HepG2 (cell line): ENCODE measurements around the gene DIP2C. TPM values are rescaled to one million over a fixed set of nuclear protein-coding genes. Genes with fewer than 3 reads are reported as not detected.

Experiments
- ATAC-seq: fragments of 200-7000 bp; cut with Tn5 transposase; 3 replicates; pipeline ENCODE4 v1.9.1; 2020; ENCODE audit warnings: mild to moderate bottlenecking, moderate library complexity
- BruUV-seq: library from RNA; stranded (reverse); fragments of 400-500 nt; replicated peaks from 2 replicates; lab custom pipeline; 2021; lab: Mats Ljungman, UMichigan
- CTCF ChIA-PET: fragments of 300-600 bp; formaldehyde crosslinking; extraction: SDS; loops from one replicate; lab custom pipeline; 2021; ENCODE audit warnings: low total read pairs, inconsistent platforms, low intra/inter-chr PET ratio; lab: Yijun Ruan, JAX
- POLR2A ChIA-PET: fragments of 350-600 bp; sonication (Branson Sonifier 250); formaldehyde crosslinking; loops from one replicate; lab custom pipeline; 2020; ENCODE audit warnings: antibody characterized with exemption, inconsistent platforms; lab: Yijun Ruan, JAX
- DNase-seq: peaks from one replicate; pipeline ENCODE4 v3.0.0-alpha.2; 2015; ENCODE audit warnings: low spot score
- FAIRE-seq: peaks from 3 replicates; lab custom pipeline; 2011; peaks lifted over from hg19 to GRCh38; lab: Jason Lieb, UNC
- H2AFZ ChIP-seq: one replicate; pipeline ENCODE4 v1.6.1; 2011; ENCODE audit warnings: low read length, inconsistent platforms
- H3K27ac ChIP-seq: fragments of 300-600 bp; 3 replicates; pipeline ENCODE4 v1.8.0; 2011; ENCODE audit warnings: mixed run types, mild to moderate bottlenecking, mixed read lengths, low read length, inconsistent platforms; ENCODE audit not compliant: insufficient read depth; ENCODE audit errors: extremely low read length
- H3K27me3 ChIP-seq, 2 experiments: fragments of 200-600 bp in 1 of 2; 2 replicates in 1 of 2; 3 replicates in 1 of 2; pipeline versions ENCODE4 v1.6.0 to v1.8.0; 2011; ENCODE audit warnings: low read length in 2 of 2, mild to moderate bottlenecking in 2 of 2, moderate library complexity in 2 of 2, inconsistent platforms in 1 of 2; ENCODE audit not compliant: insufficient read depth in 2 of 2, control insufficient read depth in 1 of 2
- H3K36me3 ChIP-seq, 2 experiments: fragments of 200-600 bp in 1 of 2; replicated peaks in 1 of 2; 2 replicates in 1 of 2; 3 replicates in 1 of 2; pipeline versions ENCODE4 v1.5.1 to v1.8.0; 2011; ENCODE audit warnings: low read length in 2 of 2, inconsistent platforms in 1 of 2; ENCODE audit not compliant: insufficient read depth in 2 of 2, control insufficient read depth in 1 of 2
- H3K4me1 ChIP-seq: 2 replicates; pipeline ENCODE4 v1.5.1; 2012; ENCODE audit warnings: low read length, inconsistent platforms; ENCODE audit not compliant: insufficient read depth
- H3K4me2 ChIP-seq: 2 replicates; pipeline ENCODE4 v1.6.0; 2011; ENCODE audit warnings: low read depth, low read length, inconsistent platforms
- H3K4me3 ChIP-seq, 3 experiments: fragments of 200-600 bp in 1 of 3; sonication (generic), shearing (Covaris generic) in 1 of 3; replicated peaks in 1 of 3; 2 replicates each; pipeline ENCODE4 v1.5.1; 2011 to 2016; ENCODE audit warnings: low read length in 3 of 3, inconsistent platforms in 2 of 3, low read depth in 2 of 3, mild to moderate bottlenecking in 2 of 3, control low read depth in 1 of 3, mixed read lengths in 1 of 3; ENCODE audit not compliant: insufficient read depth in 1 of 3
- H3K79me2 ChIP-seq: one replicate; pipeline ENCODE4 v1.6.1; 2011; ENCODE audit warnings: low read length, inconsistent platforms; ENCODE audit not compliant: insufficient read depth
- H3K9ac ChIP-seq: 2 replicates; pipeline ENCODE4 v1.6.0; 2011; ENCODE audit warnings: mild to moderate bottlenecking, low read depth, low read length, inconsistent platforms; ENCODE audit not compliant: insufficient read depth
- H3K9me3 ChIP-seq: 2 replicates; pipeline ENCODE4 v1.5.1; 2012; ENCODE audit warnings: mild to moderate bottlenecking, low read length
- H4K20me1 ChIP-seq: 2 replicates; pipeline ENCODE4 v1.6.0; 2011; ENCODE audit warnings: inconsistent platforms, mild to moderate bottlenecking, low read length, moderate library complexity; ENCODE audit not compliant: insufficient read depth
- HNF4G ChIP-seq, 2 experiments: sonication (generic) in 1 of 2; formaldehyde crosslinking in 1 of 2; IDR thresholded peaks; 2 replicates each; pipeline versions ENCODE4 v1.4.0 to v1.6.1; 2011 to 2020; ENCODE audit warnings: borderline replicate concordance in 2 of 2, low read depth in 2 of 2, mild to moderate bottlenecking in 2 of 2, low read length in 1 of 2, missing genetic modification reagents in 1 of 2, moderate library complexity in 1 of 2
- HNRNPL ChIP-seq: fragments of 200-400 bp; formaldehyde crosslinking; IDR thresholded peaks from 2 replicates; pipeline ENCODE4 v1.6.1; 2017; ENCODE audit warnings: mild to moderate bottlenecking, low read depth, low read length
- NFYC ChIP-seq: IDR thresholded peaks from 2 replicates; pipeline ENCODE4 v1.6.1; 2016; ENCODE audit warnings: missing genetic modification reagents, missing compliant biosample characterization
- NR3C1 ChIP-seq: sonication (generic); formaldehyde crosslinking; IDR thresholded peaks from 2 replicates; pipeline ENCODE4 v1.4.0; 2020; ENCODE audit warnings: missing genetic modification reagents
- ZNF556 ChIP-seq: sonication (generic); formaldehyde crosslinking; IDR thresholded peaks from 2 replicates; pipeline ENCODE4 v1.4.0; 2020; ENCODE audit warnings: mild to moderate bottlenecking, missing genetic modification reagents, borderline replicate concordance
- ZNF770 ChIP-seq: sonication (generic); formaldehyde crosslinking; IDR thresholded peaks from 2 replicates; pipeline ENCODE4 v1.5.0; 2020; ENCODE audit warnings: mild to moderate bottlenecking, missing genetic modification reagents
- WGBS: methylation state at CpG from one replicate; pipeline ENCODE4 v1.1.6; 2017; ENCODE audit warnings: low lambda C conversion rate; 5-methylcytosine and 5-hydroxymethylcytosine counted together
- in situ Hi-C: cut with HindIII; loops from 2 replicates; pipeline ENCODE4 v1.10.0; 2017; ENCODE audit warnings: low pct_unique_long_range_greater_than_20kb; ENCODE audit not compliant: extremely low pct_ligation_motif_present
- intact Hi-C: fragments of 100-400 bp; cut with micrococcal nuclease; formaldehyde crosslinking; loops from one replicate; pipeline ENCODE4 v1.10.0; 2022; ENCODE audit not compliant: unreplicated experiment
- polyA plus RNA-seq, 8 experiments: library from polyadenylated mRNA; depleted of rRNA in 3 of 8; stranded (reverse) in 7 of 8; unstranded in 1 of 8; fragments of >200 nt; fragmentation: Illumina TruSeq in 4 of 8; extraction: Trizol in 4 of 8; gene quantifications; 2 replicates each; pipeline versions ENCODE4 v1.2.1 to v1.2.3, GENCODE V29; 2011 to 2016; ENCODE audit warnings: low read depth in 4 of 8, missing spikeins in 1 of 8, mixed read lengths in 1 of 8; ENCODE audit not compliant: insufficient read depth in 1 of 8
- total RNA-seq, 5 experiments: library from RNA; depleted of rRNA; stranded (reverse); fragments of >200 nt; fragmentation: Illumina TruSeq; extraction: Trizol; gene quantifications; 2 replicates each; pipeline ENCODE4 v1.2.3, GENCODE V29; 2016; ENCODE audit warnings: low read depth in 1 of 5
- TF ChIP-seq, protein P1 (sequence below): sonication (generic); formaldehyde crosslinking; IDR thresholded peaks from 2 replicates; pipeline ENCODE4 v1.5.0; 2020; ENCODE audit warnings: mild to moderate bottlenecking, missing genetic modification reagents
- TF ChIP-seq, protein P2 (sequence below): sonication (generic); formaldehyde crosslinking; IDR thresholded peaks from 2 replicates; pipeline ENCODE4 v1.5.1; 2020; ENCODE audit warnings: mild to moderate bottlenecking, missing genetic modification reagents, moderate library complexity

The DIP2C gene
- total and polyA plus RNA-seq, 2 of the 13 experiments (the other 11 are each of a cell fraction or from before 2014, with no cell fraction given), result 2.2 to 2.7 TPM

- no peak overlapping the region for H3K27ac ChIP-seq
- no peak for TF ChIP-seq NFYC
- no peak for TF ChIP-seq HNF4G (IDR thresholded peaks at IDR 0.05; ENCODE audit: borderline replicate concordance, low read depth, low read length)
- TF ChIP-seq HNF4G (CRISPR knock-in tag; IDR thresholded peaks at IDR 0.05; ENCODE audit: borderline replicate concordance, low read depth), result no peak
- no peak for TF ChIP-seq NR3C1
- TF ChIP-seq, protein P1, sequence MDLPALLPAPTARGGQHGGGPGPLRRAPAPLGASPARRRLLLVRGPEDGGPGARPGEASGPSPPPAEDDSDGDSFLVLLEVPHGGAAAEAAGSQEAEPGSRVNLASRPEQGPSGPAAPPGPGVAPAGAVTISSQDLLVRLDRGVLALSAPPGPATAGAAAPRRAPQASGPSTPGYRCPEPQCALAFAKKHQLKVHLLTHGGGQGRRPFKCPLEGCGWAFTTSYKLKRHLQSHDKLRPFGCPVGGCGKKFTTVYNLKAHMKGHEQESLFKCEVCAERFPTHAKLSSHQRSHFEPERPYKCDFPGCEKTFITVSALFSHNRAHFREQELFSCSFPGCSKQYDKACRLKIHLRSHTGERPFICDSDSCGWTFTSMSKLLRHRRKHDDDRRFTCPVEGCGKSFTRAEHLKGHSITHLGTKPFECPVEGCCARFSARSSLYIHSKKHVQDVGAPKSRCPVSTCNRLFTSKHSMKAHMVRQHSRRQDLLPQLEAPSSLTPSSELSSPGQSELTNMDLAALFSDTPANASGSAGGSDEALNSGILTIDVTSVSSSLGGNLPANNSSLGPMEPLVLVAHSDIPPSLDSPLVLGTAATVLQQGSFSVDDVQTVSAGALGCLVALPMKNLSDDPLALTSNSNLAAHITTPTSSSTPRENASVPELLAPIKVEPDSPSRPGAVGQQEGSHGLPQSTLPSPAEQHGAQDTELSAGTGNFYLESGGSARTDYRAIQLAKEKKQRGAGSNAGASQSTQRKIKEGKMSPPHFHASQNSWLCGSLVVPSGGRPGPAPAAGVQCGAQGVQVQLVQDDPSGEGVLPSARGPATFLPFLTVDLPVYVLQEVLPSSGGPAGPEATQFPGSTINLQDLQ, result no peak
- TF ChIP-seq ZNF556 (CRISPR knock-in tag), result no peak
- TF ChIP-seq ZNF770 (CRISPR knock-in tag), result no peak
- TF ChIP-seq, protein P2, sequence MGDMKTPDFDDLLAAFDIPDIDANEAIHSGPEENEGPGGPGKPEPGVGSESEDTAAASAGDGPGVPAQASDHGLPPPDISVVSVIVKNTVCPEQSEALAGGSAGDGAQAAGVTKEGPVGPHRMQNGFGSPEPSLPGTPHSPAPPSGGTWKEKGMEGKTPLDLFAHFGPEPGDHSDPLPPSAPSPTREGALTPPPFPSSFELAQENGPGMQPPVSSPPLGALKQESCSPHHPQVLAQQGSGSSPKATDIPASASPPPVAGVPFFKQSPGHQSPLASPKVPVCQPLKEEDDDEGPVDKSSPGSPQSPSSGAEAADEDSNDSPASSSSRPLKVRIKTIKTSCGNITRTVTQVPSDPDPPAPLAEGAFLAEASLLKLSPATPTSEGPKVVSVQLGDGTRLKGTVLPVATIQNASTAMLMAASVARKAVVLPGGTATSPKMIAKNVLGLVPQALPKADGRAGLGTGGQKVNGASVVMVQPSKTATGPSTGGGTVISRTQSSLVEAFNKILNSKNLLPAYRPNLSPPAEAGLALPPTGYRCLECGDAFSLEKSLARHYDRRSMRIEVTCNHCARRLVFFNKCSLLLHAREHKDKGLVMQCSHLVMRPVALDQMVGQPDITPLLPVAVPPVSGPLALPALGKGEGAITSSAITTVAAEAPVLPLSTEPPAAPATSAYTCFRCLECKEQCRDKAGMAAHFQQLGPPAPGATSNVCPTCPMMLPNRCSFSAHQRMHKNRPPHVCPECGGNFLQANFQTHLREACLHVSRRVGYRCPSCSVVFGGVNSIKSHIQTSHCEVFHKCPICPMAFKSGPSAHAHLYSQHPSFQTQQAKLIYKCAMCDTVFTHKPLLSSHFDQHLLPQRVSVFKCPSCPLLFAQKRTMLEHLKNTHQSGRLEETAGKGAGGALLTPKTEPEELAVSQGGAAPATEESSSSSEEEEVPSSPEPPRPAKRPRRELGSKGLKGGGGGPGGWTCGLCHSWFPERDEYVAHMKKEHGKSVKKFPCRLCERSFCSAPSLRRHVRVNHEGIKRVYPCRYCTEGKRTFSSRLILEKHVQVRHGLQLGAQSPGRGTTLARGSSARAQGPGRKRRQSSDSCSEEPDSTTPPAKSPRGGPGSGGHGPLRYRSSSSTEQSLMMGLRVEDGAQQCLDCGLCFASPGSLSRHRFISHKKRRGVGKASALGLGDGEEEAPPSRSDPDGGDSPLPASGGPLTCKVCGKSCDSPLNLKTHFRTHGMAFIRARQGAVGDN, result peak; percentile 9; the same call in 1 of the 2 replicates
- TF ChIP-seq HNRNPL, result peak; percentile 40; the same call in 1 of the 2 replicates
- peaks cover 9% of the 10 kb centered on the region for H4K20me1 ChIP-seq
- H3K4me3 ChIP-seq, result no peak overlapping the region
- FAIRE-seq, result no peak
- intact Hi-C loops (no loop called here), in situ Hi-C loops (no loop called here)
- H3K9ac ChIP-seq, result no peak overlapping the region
- H3K36me3 ChIP-seq, result no peaks in the 10 kb centered on the region
- H2AFZ ChIP-seq, result no peak overlapping the region
- no peaks in the 10 kb centered on the region for H3K27me3 ChIP-seq
- BruUV-seq, result no TSS peak
- WGBS, result 67% methylated on average over 12 of the region's 13 CpGs
- H3K4me1 ChIP-seq, result peaks cover 35% of the 10 kb centered on the region
- CTCF ChIA-PET, result no interaction called here
- H3K79me2 ChIP-seq, result peaks cover 17% of the 10 kb centered on the region
- no peak for DNase-seq
- no peak for ATAC-seq
- POLR2A ChIA-PET, result no interaction called here
- peak overlapping the region; percentile 33; the same call in 1 of the 2 replicates for H3K4me2 ChIP-seq
- no peaks in the 10 kb centered on the region for H3K9me3 ChIP-seq
Measured at GRCh38 chr10:663831-664251, 25.6 kb downstream of the DIP2C start.
